Neural cell (in vitro differentiated cells): ENCODE data around the gene JDP2. TPM values are rescaled to one million over a fixed set of nuclear protein-coding genes. Genes with fewer than 3 reads are reported as not detected.

ENCODE experiments used
- H2AFZ ChIP-seq: fragments of 200-600, 300-800 bp; sonication (generic), shearing (Covaris generic); 2 replicates; pipeline ENCODE4 v1.6.0; 2014; ENCODE audit warnings: low read depth, mild to moderate bottlenecking, antibody characterized with exemption, low read length, moderate library complexity
- H3F3A ChIP-seq: fragments of 200-600 bp; shearing (Covaris generic); 2 replicates; pipeline ENCODE4 v1.6.1; 2016; ENCODE audit warnings: mild to moderate bottlenecking, moderate library complexity, mixed read lengths, antibody characterized with exemption, low read length; ENCODE audit not compliant: insufficient read depth, poor library complexity, severe bottlenecking
- H3K27ac ChIP-seq: fragments of 200-600, 300-800 bp; sonication (generic), shearing (Covaris generic); 2 replicates; pipeline ENCODE4 v1.5.1; 2014; ENCODE audit warnings: mild to moderate bottlenecking, low read length, moderate library complexity
- H3K27me3 ChIP-seq: fragments of 300-800, 200-600 bp; sonication (generic), shearing (Covaris generic); 2 replicates; pipeline ENCODE4 v1.6.0; 2014; ENCODE audit warnings: mild to moderate bottlenecking, low read depth, low read length, moderate library complexity; ENCODE audit not compliant: insufficient read depth
- H3K36me3 ChIP-seq: fragments of 300-800, 200-600 bp; sonication (generic), shearing (Covaris generic); 2 replicates; pipeline ENCODE4 v1.5.1; 2014; ENCODE audit warnings: mild to moderate bottlenecking, antibody characterized with exemption, low read length, moderate library complexity; ENCODE audit not compliant: insufficient read depth
- H3K4me2 ChIP-seq: fragments of 300-800, 200-600 bp; sonication (generic), shearing (Covaris generic); 2 replicates; pipeline ENCODE4 v1.6.0; 2014; ENCODE audit warnings: mild to moderate bottlenecking, low read length
- H3K4me3 ChIP-seq: fragments of 300-800, 200-600 bp; sonication (generic), shearing (Covaris generic); 2 replicates; pipeline ENCODE4 v1.5.1; 2014; ENCODE audit warnings: mild to moderate bottlenecking, low read length, moderate library complexity
- H3K79me2 ChIP-seq: fragments of 200-600 bp; shearing (Covaris generic); replicated peaks from 2 replicates; pipeline ENCODE4 v1.6.0; 2014; ENCODE audit warnings: mild to moderate bottlenecking, low read length, moderate library complexity; ENCODE audit not compliant: insufficient read depth
- H3K9ac ChIP-seq: fragments of 300-800, 200-600 bp; sonication (generic), shearing (Covaris generic); 2 replicates; pipeline ENCODE4 v1.6.1; 2016; ENCODE audit warnings: mild to moderate bottlenecking, low read length, mixed read lengths
- H3K9me2 ChIP-seq: fragments of 200-600 bp; shearing (Covaris generic); 2 replicates; pipeline ENCODE4 v1.6.1; 2016; ENCODE audit warnings: mild to moderate bottlenecking, low read length, mixed read lengths; ENCODE audit not compliant: insufficient read depth
- H3K9me3 ChIP-seq: fragments of 200-600, 300-800 bp; sonication (generic), shearing (Covaris generic); 2 replicates; pipeline ENCODE4 v1.6.1; 2016; ENCODE audit warnings: mild to moderate bottlenecking, mixed run types, low read length, moderate library complexity, mixed read lengths
- H4K20me1 ChIP-seq: fragments of 200-600 bp; shearing (Covaris generic); 2 replicates; pipeline ENCODE4 v1.6.1; 2016; ENCODE audit warnings: mild to moderate bottlenecking, mixed run types; ENCODE audit not compliant: insufficient read depth
- CTCF ChIP-seq: fragments of 450-650 bp; IDR thresholded peaks from 2 replicates; pipeline ENCODE4 v1.5.1; 2014; ENCODE audit warnings: antibody characterized with exemption, mild to moderate bottlenecking, moderate library complexity; ENCODE audit not compliant: poor library complexity, severe bottlenecking
- EP300 ChIP-seq: fragments of 450-650 bp; conservative IDR thresholded peaks from 2 replicates; pipeline ENCODE4 v1.6.1; 2014; ENCODE audit warnings: antibody characterized with exemption, mild to moderate bottlenecking, moderate library complexity; ENCODE audit not compliant: poor library complexity, severe bottlenecking
- EZH2 ChIP-seq: fragments of 200-600, 300-800 bp; shearing (Covaris generic), sonication (generic); IDR thresholded peaks from 2 replicates; pipeline ENCODE4 v1.6.1; 2014; ENCODE audit warnings: antibody characterized with exemption, low read length, borderline replicate concordance, mild to moderate bottlenecking; ENCODE audit not compliant: insufficient read depth, poor library complexity, severe bottlenecking
- MXI1 ChIP-seq: fragments of 450-650 bp; conservative IDR thresholded peaks from 2 replicates; pipeline ENCODE4 v1.6.1; 2014; ENCODE audit warnings: antibody characterized with exemption, mild to moderate bottlenecking; ENCODE audit not compliant: poor library complexity, severe bottlenecking
- POLR2AphosphoS5 ChIP-seq: IDR thresholded peaks from 2 replicates; pipeline ENCODE4 v1.6.1; 2012
- RAD21 ChIP-seq: fragments of 450-650 bp; conservative IDR thresholded peaks from 2 replicates; pipeline ENCODE4 v1.6.1; 2014; ENCODE audit warnings: antibody characterized with exemption, mild to moderate bottlenecking, moderate library complexity
- SMC3 ChIP-seq: fragments of 450-650 bp; conservative IDR thresholded peaks from 2 replicates; pipeline ENCODE4 v1.6.1; 2014; ENCODE audit warnings: antibody characterized with exemption, mild to moderate bottlenecking, moderate library complexity; ENCODE audit not compliant: poor library complexity
- TAF1 ChIP-seq: IDR thresholded peaks from 2 replicates; pipeline ENCODE4 v1.6.1; 2012; ENCODE audit warnings: low read depth
- polyA plus RNA-seq: library from polyadenylated mRNA; depleted of rRNA; stranded (reverse); fragments of >200 nt; gene quantifications from 2 replicates; pipeline ENCODE4 v1.2.3, GENCODE V29; 2014
- TF ChIP-seq, protein P1 (sequence below): IDR thresholded peaks from 2 replicates; pipeline ENCODE4 v1.6.1; 2012; ENCODE audit warnings: borderline replicate concordance

The JDP2 gene
- polyA plus RNA-seq, 1 donor from 2014 or later = 20.3 TPM

- H3K27me3 ChIP-seq = no peaks in the 10 kb centered on the region
- TF ChIP-seq MXI1 (no peak), EP300 (no peak), CTCF (no peak), SMC3 (no peak), POLR2AphosphoS5 (no peak), EZH2 (no peak), TAF1 (no peak)
- TF ChIP-seq, protein P1, sequence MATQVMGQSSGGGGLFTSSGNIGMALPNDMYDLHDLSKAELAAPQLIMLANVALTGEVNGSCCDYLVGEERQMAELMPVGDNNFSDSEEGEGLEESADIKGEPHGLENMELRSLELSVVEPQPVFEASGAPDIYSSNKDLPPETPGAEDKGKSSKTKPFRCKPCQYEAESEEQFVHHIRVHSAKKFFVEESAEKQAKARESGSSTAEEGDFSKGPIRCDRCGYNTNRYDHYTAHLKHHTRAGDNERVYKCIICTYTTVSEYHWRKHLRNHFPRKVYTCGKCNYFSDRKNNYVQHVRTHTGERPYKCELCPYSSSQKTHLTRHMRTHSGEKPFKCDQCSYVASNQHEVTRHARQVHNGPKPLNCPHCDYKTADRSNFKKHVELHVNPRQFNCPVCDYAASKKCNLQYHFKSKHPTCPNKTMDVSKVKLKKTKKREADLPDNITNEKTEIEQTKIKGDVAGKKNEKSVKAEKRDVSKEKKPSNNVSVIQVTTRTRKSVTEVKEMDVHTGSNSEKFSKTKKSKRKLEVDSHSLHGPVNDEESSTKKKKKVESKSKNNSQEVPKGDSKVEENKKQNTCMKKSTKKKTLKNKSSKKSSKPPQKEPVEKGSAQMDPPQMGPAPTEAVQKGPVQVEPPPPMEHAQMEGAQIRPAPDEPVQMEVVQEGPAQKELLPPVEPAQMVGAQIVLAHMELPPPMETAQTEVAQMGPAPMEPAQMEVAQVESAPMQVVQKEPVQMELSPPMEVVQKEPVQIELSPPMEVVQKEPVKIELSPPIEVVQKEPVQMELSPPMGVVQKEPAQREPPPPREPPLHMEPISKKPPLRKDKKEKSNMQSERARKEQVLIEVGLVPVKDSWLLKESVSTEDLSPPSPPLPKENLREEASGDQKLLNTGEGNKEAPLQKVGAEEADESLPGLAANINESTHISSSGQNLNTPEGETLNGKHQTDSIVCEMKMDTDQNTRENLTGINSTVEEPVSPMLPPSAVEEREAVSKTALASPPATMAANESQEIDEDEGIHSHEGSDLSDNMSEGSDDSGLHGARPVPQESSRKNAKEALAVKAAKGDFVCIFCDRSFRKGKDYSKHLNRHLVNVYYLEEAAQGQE = no peak
- H2AFZ ChIP-seq = no peak overlapping the region
- H3K9me2 ChIP-seq = no peaks in the 10 kb centered on the region
- no peaks in the 10 kb centered on the region for H3F3A ChIP-seq
- no peaks in the 10 kb centered on the region for H3K9me3 ChIP-seq
- no peaks in the 10 kb centered on the region for H3K79me2 ChIP-seq
- no peak overlapping the region for H3K27ac ChIP-seq
- H3K36me3 ChIP-seq = no peaks in the 10 kb centered on the region
- H3K9ac ChIP-seq = no peak overlapping the region
- no peak overlapping the region for H3K4me3 ChIP-seq
- H3K4me2 ChIP-seq = no peak overlapping the region
- H4K20me1 ChIP-seq = no peaks in the 10 kb centered on the region
Measured at GRCh38 chr14:75389679-75390078, 38.1 kb upstream of the JDP2 start.

- H4K20me1 ChIP-seq = no peaks in the 10 kb centered on the region
Measured at GRCh38 chr14:75390183-75390582, 37.6 kb upstream of the JDP2 start.

More at GRCh38 chr14:75390183-75390582, 37.6 kb upstream of the JDP2 start:
- H3K27ac ChIP-seq = no peak overlapping the region
- no peaks in the 10 kb centered on the region for H3K36me3 ChIP-seq
- no peak overlapping the region for H2AFZ ChIP-seq
- H3K9me3 ChIP-seq = no peaks in the 10 kb centered on the region
- H3K4me2 ChIP-seq = no peak overlapping the region
- no peaks in the 10 kb centered on the region for H3K9me2 ChIP-seq
- H3K9ac ChIP-seq = no peak overlapping the region
- H3F3A ChIP-seq = no peaks in the 10 kb centered on the region
- TF ChIP-seq TAF1 = no peak
- TF ChIP-seq, protein P1 = no peak
- TF ChIP-seq RAD21 = no peak
- no peak for TF ChIP-seq POLR2AphosphoS5
- no peak for TF ChIP-seq MXI1
- TF ChIP-seq EZH2 = no peak
- TF ChIP-seq EP300 = no peak
- no peak for TF ChIP-seq SMC3
- no peak for TF ChIP-seq CTCF
- H3K79me2 ChIP-seq = no peaks in the 10 kb centered on the region
- no peak overlapping the region for H3K4me3 ChIP-seq
- no peaks in the 10 kb centered on the region for H3K27me3 ChIP-seq
